GM12865 (cell line): ENCODE data around the gene PLEKHA4.

Experiments
- DNase-seq: peaks from one replicate; pipeline ENCODE4 v3.0.0; 2010; ENCODE audit warnings: low read depth
- H3K4me3 ChIP-seq: 2 replicates; pipeline ENCODE4 v1.5.1; 2011; ENCODE audit warnings: mild to moderate bottlenecking, low read depth, low read length, control low read depth
- TF ChIP-seq, protein P1 (sequence below): IDR thresholded peaks from 2 replicates; pipeline ENCODE4 v1.5.1; 2011; ENCODE audit warnings: low read length, control low read depth, low read depth, inconsistent platforms; ENCODE audit not compliant: insufficient read depth; ENCODE audit errors: missing control alignments

Gene PLEKHA4

DNA sequence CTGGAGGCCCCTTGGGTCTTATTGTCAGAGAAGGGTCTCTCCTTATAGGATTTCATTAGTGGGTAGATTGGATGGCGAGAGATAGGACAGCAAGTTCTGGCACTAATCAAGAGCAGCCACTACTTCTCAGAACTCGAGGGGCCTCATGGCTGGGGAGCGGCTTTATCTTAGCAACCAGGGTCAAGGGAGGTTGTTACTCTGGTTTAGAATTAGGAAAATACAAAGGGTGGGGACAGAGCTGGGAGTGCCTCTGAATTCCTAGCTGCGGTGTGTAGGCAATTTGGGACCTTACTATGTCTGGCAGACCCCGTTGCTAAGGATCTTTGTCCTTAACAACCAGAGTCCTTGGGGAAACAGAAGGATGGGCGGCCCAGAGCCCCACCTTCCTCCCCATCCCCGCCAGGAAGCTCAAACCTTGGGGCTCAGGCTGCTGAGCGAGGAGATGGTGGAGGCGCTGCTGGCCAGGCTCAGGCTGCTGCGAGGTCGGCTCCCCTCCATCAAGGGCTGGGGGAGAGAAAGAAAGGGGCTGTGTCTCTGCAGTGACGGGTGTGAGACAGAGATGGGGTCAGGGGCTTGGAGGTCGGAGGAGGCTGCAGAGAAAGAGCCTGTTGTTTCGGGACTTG lies 1.2 kb downstream of the PLEKHA4 start:
- TF ChIP-seq, protein P1, sequence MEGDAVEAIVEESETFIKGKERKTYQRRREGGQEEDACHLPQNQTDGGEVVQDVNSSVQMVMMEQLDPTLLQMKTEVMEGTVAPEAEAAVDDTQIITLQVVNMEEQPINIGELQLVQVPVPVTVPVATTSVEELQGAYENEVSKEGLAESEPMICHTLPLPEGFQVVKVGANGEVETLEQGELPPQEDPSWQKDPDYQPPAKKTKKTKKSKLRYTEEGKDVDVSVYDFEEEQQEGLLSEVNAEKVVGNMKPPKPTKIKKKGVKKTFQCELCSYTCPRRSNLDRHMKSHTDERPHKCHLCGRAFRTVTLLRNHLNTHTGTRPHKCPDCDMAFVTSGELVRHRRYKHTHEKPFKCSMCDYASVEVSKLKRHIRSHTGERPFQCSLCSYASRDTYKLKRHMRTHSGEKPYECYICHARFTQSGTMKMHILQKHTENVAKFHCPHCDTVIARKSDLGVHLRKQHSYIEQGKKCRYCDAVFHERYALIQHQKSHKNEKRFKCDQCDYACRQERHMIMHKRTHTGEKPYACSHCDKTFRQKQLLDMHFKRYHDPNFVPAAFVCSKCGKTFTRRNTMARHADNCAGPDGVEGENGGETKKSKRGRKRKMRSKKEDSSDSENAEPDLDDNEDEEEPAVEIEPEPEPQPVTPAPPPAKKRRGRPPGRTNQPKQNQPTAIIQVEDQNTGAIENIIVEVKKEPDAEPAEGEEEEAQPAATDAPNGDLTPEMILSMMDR: no peak
- DNase-seq: no peak
- H3K4me3 ChIP-seq: peak overlapping the region; percentile 31; the same call in 1 of the 2 replicates

DNA sequence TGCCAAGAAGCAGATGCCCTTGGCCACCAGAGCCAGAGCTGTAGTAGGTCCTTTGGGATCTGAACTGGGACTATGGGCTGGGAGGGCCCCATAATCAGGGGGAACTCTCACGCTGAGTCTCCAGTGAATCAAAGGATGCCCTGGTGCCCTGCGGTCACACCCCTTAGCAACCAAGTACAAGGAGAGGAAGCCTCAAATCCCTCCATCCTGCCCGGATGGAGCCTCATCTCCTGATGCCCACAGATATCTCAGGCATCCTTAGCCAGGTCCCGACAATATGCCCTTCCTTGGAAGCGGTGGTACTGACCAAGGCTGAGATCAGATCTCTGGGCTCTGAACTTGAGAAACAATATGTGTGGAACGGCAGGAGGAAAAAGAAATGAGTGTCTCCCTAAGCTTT lies 1.7 kb downstream of the PLEKHA4 start:
- no peak overlapping the region for H3K4me3 ChIP-seq
- TF ChIP-seq, protein P1: no peak

DNA sequence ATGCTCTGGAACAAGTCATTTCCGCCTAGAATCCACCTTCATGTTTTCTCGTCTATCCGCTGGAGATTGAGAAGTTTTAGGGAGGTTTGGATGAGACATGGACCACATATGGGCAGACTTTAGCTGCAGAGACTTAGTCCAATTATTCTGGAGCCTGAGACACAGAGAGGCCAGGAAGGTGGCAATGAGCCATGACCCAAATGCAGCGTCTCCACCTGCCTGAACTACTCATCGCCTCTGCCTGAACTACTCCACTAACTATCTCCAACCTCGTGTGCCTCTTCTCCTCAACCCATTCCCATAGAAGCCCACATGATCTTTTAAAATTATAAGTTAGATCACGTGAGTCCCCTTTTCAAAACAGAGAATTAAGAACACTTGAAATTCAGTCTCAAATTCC lies 5.6 kb downstream of the PLEKHA4 start:
- no peak overlapping the region for H3K4me3 ChIP-seq
- TF ChIP-seq, protein P1: no peak
- no peak for DNase-seq

More for the DNA sequence above, 1.7 kb downstream of the PLEKHA4 start:
- no peak for DNase-seq

DNA sequence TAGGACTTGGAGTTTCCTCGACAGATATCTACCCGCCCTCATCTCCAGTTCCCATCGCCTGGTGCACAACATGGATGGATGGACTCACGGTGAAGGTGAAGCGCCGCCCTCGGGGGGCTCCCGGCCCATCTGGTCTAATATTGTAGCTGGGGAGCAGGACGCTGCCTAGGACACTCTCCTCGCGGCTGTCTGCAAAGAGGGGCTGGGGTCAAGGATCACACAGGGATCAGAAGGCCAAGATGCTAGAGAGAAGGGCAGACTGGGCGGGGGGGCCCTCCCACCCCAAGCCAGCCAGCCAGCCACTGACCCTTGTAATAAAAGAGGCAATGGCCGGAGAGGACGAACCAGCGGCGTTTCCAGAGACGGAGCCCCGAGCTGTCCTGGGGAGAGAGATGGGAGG lies 7.1 kb downstream of the PLEKHA4 start:
- H3K4me3 ChIP-seq: no peak overlapping the region
- TF ChIP-seq, protein P1: no peak
- DNase-seq: no peak

DNA sequence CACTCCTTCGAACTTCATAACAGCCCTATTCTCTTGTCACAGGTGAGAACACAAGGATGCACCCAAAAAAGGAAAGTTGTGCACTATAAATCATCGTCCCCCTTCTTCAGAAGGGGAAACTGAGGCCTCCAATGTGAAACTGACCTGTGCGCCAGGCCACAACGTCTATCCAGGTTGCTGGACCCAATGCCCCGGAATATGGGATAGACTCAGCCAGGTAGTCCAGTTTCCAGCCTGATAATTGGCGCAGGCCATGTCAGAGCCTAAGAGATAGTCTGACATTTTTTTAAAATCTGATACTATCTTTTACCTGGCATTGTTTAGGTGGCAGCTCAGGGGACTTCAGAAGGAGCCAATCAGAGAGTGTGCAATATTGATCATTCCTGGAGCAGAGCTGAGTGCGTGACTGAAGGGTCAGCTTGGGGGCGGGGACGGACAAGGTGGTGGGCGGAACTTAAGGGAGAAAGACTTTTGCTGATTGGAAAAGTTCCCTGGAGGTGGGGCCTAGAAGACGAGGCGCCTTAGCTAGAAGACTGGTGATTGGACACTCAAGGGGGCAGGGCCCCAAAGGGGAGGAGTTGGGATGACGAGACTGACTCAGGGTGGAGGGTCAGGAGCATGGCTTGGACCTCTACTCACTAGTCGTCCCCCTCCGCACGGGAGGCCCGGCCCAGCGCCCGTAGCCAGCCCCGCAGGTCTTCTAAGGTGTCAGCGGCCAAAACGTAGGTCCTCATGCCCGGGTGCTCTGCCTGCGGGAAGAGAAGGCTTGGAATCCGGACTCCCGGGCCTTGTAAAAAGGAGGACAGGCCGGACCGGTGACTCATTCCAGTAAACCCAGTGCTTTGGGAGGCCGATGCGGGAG lies 8.5 kb downstream of the PLEKHA4 start:
- DNase-seq: peak; percentile 59
- TF ChIP-seq, protein P1: no peak
- no peak overlapping the region for H3K4me3 ChIP-seq

DNA sequence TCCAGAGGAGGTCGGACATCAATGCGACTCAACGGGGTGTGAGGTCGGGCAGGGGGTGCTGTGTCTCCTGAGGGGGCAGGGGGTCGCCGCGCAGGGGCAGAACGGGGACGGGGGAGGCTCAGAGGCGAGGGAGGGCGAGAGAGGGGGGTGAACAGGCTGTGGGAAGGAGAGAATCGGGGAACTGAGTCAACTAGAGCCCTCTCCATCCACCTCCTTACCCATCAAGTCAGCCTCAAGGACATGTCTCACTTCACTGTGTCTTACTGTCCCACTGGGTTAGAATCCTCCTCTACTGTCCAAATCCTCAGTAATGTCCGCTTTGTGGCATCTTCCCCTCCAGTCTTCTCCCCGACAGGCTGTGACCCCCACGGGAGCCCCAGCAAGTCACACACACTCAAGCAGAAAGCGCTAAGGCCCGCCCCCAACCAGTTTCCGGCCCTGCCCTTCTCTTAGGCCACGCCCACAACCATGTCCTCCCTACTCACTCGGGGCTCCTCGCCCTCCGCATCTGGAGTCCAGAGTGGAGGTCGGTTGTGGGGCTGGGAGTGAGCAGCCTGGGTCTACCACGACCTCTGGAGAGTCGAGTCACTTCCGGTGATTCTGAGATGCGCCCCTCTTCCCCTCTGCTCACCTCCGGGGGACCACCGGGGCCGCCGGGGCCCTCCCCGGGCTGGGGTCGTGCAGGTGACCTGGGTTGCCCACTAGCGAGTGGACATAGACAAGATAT lies 9.3 kb downstream of the PLEKHA4 start:
- peak overlapping the region; percentile 22 for H3K4me3 ChIP-seq
- TF ChIP-seq, protein P1: no peak
- DNase-seq: peak; percentile 71
